NCI-H460 (cell line): Measurements from ENCODE around the gene ATP5IF1. TPM values are rescaled to one million over a fixed set of nuclear protein-coding genes. Genes with fewer than 3 reads are reported as not detected.

Experiments used
- DNase-seq: peaks from one replicate; pipeline ENCODE4 v3.0.0-alpha.2; 2016; ENCODE audit warnings: low read depth; ENCODE audit errors: extremely low read depth
- total RNA-seq: library from RNA; depleted of rRNA; stranded (reverse); fragments of >200 nt; shearing (Covaris generic); gene quantifications from 2 replicates; pipeline ENCODE4 v1.2.3, GENCODE V29; 2014; rRNA removed

ATP5IF1 gene
- total RNA-seq, 1 experiment from 2014 or later = 197 TPM

DNA sequence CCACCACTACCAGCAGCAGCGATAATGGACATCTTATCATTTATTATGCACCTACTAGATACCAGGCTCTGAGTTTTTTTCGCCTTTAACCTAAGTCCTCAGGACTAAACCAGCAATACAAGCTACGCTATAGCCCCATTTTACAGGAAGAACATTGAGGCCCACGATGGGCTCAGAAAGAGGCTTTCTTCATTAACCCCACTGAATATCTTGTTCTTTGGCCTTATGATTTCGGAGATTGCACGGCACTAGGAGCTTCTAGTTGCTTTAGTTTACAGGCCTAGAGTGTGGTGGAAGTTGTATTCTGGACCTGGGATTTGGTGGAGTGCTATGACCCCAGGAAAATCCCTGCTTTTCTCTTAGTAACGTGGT lies 24.9 kb downstream of the ATP5IF1 start:
- DNase-seq = no peak

DNA sequence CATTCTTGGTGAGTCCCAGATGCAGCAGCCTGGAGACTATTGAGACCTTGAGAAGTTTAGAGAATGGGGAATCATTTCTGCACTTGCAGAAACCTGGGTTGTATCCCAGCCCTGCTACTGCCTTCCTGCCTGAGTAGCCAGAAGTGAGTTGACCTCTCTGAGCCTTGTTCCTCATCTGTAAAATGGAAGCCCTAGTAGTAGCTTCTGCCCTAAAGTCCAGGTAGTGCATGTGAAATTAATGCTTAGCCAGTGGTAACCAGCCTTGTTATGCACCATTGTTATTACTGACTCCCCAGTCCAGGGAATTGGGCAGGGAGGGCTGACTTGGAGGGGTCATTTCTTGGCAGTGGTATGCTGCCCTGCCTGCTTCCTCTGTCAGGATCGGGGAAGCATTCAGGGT lies 29.0 kb downstream of the ATP5IF1 start:
- DNase-seq = no peak

DNA sequence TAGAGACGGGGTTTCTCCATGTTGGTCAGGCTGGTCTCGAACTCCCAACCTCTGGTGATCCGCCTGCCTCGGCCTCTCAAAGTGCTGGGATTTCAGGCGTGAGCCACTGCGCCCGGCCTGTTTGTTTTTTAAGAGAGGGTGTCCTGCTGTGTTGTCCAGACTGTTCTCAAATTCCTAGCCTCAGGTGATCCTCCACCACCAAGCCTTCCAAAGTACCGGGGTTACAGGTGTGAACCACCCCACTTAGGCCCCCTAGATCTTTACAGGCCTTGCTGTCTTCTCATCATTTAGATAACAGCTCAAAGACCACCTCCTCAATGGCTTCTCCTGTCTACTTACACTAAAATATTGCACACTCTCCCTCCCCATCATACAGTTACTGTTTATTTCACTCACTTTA lies 29.7 kb downstream of the ATP5IF1 start:
- no peak for DNase-seq

DNA sequence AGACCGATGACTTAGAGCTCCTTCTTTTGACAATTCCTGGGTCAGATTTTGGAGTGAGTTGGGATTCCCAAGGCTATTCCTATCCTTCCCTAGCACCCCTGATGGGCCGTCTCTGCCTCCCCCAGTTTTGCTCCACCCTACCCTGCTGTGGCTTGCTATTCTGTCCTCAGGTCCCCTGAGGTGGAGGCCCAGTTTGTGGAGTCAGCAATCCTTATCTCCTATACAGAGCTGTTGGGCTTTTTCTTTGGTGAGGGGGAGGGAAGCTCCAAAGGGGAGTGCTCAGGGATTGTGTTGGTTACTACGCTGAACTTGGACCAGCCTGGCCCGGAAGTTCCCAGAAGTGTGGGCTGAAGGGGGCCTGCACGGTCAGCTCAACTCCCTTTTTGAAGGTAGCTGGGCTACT lies 31.0 kb downstream of the ATP5IF1 start:
- DNase-seq = no peak

DNA sequence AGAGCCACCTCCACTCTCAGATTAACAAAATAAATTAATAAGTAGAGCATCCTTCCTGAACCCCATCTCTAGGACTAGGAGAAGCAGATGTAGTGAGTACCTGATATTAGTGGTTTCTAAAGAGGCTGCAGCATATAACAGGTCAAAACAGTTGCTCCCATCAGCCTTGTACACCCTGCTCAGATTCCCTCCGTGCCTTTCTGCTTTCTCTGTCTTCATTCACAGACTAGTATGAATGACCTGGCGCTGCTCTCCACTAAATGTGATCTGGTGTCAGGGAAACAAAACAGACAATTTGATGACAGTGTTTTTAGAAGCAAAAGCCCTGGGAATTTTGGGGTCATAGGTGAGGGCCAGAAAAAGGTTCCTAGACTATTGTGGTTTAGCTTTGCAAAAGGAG lies 31.7 kb downstream of the ATP5IF1 start:
- DNase-seq = no peak

DNA sequence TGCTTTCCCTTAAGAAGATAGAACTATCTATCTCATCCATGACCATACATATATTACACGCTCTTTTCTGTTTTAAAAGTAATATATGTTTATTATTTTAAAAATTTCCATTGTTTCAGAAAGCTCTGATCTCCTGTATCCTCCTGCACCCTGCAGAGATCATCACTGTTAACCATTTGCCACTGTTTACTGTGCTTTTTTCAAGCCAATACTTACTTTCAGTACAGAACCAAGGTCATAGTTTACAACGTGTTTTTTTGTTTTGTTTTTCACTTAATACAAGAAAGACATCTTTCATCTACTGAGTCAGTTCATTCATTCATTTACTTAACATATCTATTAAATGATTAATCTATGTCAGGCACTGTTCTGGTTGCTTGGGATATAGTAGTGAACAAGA lies 33.6 kb downstream of the ATP5IF1 start:
- DNase-seq = no peak

DNA sequence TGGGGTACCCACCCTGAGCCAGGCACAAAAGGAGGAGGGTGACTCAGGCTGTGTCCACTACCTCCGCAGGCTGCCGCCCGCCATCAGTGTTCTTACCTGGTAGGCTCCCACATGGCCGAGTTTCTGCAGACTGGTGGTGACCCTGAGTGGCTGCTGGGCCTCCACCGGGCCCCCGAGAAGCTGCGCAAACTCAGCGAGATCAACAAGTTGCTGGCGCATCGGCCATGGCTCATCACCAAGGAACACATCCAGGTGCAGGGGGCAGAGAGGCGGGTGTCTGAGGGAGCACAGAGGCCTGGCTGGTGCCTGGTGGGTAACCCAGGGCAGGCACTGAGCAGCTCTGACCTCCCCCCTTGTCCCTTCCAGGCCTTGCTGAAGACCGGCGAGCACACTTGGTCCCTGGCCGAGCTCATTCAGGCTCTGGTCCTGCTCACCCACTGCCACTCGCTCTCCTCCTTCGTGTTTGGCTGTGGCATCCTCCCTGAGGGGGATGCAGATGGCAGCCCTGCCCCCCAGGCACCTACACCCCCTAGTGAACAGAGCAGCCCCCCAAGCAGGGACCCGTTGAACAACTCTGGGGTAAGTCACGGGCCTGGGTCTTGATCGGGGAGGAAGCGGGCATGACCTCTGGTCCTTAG lies 36.4 kb downstream of the ATP5IF1 start:
- no peak for DNase-seq

DNA sequence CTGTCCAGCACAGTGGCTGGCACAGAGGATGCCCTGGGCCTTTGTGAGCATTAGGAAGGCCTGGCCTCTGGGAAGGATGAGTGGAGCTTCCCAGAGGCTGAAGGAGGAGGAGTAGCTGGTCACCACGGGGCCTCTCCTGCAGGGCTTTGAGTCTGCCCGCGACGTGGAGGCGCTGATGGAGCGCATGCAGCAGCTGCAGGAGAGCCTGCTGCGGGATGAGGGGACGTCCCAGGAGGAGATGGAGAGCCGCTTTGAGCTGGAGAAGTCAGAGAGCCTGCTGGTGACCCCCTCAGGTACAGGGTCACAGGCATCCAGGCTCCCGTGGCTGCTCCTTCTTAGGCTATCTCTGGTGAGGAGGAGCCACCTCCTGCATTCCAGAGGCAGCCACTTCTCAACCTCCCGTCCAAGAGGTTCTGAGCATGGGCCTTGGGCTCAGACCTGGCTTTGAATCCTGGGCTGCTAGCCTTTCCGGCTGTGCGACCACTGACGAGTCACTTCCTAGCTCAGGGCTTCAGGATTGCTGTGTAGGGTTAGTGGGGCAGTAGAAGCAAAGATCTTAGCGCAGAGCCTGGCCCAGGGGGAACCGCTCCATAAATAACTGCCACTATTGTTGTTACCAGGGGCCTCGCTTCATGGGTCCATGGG lies 37.4 kb downstream of the ATP5IF1 start:
- DNase-seq = no peak

DNA sequence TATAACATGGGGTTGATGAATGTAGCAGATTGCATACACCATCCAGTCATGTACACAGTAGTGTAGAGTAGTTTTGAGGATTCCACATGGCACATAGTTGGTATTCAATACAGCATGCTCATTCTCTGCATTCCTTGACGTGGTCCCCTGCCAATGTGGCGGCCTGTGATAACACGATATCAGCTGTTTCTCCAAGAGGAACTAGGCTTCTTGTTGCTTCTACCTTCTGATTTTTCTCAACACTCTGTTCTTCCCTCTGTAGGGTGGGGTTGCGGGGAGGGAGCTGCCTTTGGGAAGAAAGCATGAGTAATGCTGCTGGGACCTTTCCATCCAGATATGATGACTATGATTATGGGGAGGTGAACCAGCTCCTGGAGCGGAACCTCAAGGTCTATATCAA lies 42.8 kb downstream of the ATP5IF1 start:
- no peak for DNase-seq

DNA sequence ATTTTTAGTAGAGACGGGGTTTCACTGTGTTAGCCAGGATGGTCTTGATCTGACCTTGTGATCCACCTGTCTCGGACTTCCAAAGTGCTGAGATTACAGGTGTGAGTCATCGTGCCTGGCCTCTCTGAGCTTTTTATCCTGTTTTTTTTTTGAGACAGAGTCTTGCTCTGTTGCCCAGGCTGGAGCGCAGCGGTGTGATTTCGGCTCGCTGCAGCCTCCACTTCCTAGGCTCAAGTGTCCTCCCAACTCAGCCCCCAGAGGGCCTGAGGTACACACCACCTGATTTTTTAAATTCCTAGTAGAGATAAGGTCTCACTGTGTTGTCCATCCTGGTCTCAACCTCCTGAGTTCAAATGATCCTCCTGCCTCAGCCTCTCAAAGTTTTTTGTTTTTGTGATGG lies 43.8 kb downstream of the ATP5IF1 start:
- DNase-seq = no peak

DNA sequence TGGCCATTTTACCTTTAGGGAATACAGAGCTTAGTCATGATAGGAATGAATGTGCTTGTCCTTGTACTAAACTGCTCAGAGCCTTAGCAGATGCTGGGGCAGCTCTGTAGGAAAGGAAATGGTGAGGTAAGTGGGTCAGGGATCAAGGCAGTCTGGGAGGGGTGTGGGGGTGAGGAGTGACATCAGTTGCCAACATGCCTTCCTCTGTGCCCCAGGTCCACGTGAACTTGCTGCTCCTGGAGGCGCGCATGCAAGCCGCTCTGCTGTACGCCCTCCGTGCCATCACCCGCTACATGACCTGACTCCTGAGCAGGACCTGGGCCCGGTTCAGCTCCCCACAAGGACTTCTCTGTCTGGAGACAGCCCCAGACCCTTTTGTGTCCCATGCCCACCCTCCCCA lies 44.6 kb downstream of the ATP5IF1 start:
- no peak for DNase-seq

DNA sequence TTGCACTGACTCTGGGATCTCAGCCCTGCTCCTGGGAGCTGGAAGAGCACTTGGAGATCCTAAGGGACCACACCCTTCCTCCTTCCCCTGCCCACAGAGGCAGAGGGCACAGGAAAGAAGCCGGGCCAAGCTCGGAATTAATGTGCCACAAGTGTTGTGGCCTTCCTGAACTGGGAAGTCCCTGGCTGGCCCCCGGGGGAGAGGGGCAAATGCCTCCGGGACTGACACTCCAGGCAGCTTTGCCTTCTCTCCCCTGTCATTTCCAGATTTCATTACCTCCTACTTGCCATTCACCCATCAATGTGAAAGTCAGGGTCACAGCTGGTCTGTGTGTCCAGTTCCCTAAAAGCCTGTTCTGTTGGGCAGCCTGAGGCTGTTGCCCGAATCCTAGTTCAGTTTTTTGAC lies 45.1 kb downstream of the ATP5IF1 start:
- DNase-seq = no peak

DNA sequence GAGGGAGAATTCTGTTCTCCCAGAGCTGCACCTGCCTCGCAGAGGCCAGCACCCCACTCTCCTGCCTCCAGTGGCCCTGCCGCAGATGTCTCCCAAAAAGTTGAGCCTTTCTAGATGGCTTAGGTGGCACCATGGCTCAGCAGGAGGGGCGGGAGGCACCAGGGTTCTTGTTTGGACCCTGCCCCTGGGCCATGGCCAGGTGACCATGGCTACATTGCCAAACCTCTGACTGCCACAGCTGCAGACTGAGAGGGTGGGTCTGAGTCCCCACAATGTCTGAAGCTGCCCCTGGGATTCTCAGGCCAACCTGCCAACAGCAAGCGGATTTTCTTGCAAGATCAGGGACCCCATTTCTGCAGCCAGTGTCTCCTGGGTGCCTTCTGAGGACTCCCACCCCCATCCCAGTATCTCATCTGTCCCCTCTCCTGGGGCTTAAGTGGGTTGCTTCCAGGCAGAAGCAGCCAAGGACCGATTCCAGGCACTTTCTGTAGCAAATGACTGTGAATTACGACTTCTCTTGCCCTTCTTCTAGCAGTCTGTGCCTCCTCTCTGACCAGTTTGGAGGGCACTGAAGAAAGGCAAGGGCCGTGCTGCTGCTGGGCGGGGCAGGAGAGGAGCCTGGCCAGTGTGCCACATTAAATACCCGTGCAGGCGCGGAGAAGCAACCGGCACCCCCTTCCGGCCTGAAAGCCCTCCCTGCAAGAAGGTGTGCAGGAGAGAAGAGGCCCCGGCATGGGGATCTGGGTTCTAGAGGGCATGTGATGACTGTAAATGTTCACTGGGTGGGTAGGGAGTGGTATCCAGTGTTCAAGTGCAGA lies 45.9 kb downstream of the ATP5IF1 start:
- no peak for DNase-seq

DNA sequence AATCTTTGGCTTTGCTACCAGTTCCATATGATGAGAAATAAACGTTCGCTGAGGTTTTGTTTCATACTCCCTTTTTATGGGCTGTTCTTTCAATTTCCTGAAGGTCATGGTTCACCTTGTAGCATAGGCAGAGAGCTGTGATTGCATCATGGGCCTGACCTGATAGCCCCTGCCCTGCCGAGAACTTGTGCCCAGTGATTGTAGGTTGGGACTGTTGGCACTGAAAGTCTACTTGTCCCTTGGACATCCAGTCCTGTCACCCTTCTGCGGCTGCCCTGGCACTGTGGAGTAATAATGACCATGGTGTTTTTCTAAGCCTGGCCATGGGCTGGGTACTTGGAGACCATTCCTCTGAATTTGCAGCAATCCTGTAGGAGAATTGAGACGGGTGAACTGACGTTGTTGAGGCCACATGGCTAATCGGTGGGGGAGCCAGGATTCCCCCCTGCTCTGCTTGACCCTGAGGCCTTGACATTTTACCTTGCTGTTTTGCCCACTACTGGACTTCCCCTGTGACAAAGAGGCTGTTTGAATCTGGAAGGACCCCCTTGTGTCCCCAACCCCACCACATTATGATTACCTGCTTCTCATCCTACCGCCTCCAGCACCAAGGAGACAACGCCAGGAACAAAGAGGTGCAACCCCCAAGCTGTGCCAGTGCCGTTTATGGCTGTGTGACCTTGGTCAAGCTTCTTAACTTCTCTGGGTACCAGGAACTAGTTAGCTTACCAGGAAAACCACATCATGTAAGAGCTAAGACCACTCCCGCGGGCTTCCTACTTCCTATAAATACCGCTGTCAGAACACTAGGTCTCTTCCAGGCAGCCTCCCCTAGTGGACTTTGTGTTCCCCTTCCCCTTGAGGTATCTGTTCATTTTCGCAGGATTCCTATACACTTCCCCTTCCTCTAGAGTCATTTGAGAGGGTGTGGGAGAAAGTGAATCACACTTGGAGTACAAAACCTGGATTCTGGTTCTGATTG lies 46.8 kb downstream of the ATP5IF1 start:
- DNase-seq = no peak

DNA sequence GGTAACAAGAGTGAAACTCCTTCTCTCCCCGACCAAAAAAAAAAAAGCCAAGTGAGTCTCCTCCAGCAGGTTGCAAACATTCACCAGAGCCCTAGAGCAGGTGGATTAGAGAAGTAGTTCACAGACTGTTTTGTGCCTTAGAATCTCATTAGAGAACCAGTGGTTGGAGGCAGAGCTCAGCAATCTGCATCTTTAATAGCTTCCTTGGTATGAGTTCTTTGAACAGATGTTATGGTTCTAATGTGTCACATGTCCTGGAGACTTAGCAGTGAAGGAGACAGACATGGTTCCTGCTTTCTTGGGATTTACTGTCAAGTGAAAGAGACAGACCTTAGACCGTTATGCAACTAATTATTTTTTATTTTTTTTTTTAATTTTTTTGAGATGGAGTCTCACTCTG lies 50.2 kb downstream of the ATP5IF1 start:
- no peak for DNase-seq

Other genes with a start within 250 kb of the ATP5IF1 start
- gene EYA3, start 147.5 kb upstream of the ATP5IF1 start, total RNA-seq = 5.2 and 6.5 TPM in 2 replicates
- 0.09 TPM in 1 of 2 replicates, not detected in the other for gene PTAFR, start 59.4 kb upstream of the ATP5IF1 start, total RNA-seq
- 55.8 and 59.6 TPM in 2 replicates for gene DNAJC8, start 3.1 kb upstream of the ATP5IF1 start, total RNA-seq
- gene SESN2, start 23.4 kb downstream of the ATP5IF1 start, total RNA-seq = 50.9 and 51.1 TPM in 2 replicates
- gene MED18, start 92.9 kb downstream of the ATP5IF1 start, total RNA-seq = 13.6 and 15.1 TPM in 2 replicates
- 10.9 and 13.0 TPM in 2 replicates for gene PHACTR4, start 133.6 kb downstream of the ATP5IF1 start, total RNA-seq